Measurements from ENCODE around the gene SH3RF1. TPM values are rescaled to one million over a fixed set of nuclear protein-coding genes. Genes with fewer than 3 reads are reported as not detected.

The SH3RF1 gene
- total RNA-seq, 1 experiment from 2014 or later: 15.3 TPM

DNA sequence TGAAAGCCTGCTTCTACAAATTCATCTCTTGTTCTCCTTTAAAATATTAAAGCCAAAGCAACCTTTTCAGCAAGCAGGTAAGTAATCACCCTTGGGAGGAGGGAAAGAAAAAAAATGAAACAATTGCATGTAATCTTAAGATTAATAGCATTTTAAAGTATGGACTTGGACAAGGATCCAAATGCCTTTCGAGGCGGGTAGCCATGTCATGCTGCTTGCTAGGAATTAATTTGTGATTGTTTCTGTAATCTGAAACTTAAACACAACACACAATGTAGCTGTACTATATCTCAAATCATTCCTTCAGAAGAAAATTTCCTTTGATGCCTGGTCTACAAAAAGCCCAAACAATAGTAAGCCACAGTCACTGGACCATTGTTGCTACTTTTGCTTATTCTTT, 148.3 kb downstream of the SH3RF1 start:
- no peak for DNase-seq
- H3K9me3 Mint-ChIP-seq: no peaks in the 10 kb centered on the region
- no peak overlapping the region for H3K27ac ChIP-seq (ENCODE audit: insufficient read length, low read depth, low read length)
- H3K36me3 Mint-ChIP-seq (ENCODE audit: insufficient read depth in 1 of 3, low read depth in 3 of 3): peaks cover 3 to 22% (median 6%) of the 10 kb centered on the region in 3 experiments; a peak in 5 of 7 replicates
- no peaks in the 10 kb centered on the region for H3K4me1 ChIP-seq (ENCODE audit: insufficient read depth, low read length)
- H3K18ac ChIP-seq (ENCODE audit: insufficient read length, low read depth, low read length): no peak overlapping the region
- no peak overlapping the region for H2BK20ac ChIP-seq (ENCODE audit: low read depth, low read length, poor library complexity, severe bottlenecking)
- H3K23ac ChIP-seq (ENCODE audit: insufficient read length, low read depth, low read length): no peak overlapping the region
- H3K4me3 Mint-ChIP-seq: no peak overlapping the region
- no CpG with 5 or more reads among the region's 2 CpGs for WGBS (ENCODE audit: extremely low coverage, insufficient read length, low lambda C conversion rate)
- peaks cover 7 to 9% of the 10 kb centered on the region in 2 experiments; a peak in 3 of 4 replicates for H3K4me1 Mint-ChIP-seq
- no peaks in the 10 kb centered on the region for H3K79me1 ChIP-seq (ENCODE audit: insufficient read depth, low read depth, low read length, poor library complexity, severe bottlenecking)
- no peak overlapping the region for H2BK12ac ChIP-seq (ENCODE audit: insufficient read length, low read depth, low read length)
- no peak overlapping the region for H3K4ac ChIP-seq (ENCODE audit: low read depth, low read length)
- no peaks in the 10 kb centered on the region for H3K9me3 ChIP-seq (ENCODE audit: control insufficient read depth, low read depth, low read length)
- H3K27me3 Mint-ChIP-seq (ENCODE audit: low read depth): no peaks in the 10 kb centered on the region
- no peak overlapping the region for H3K4me2 ChIP-seq (ENCODE audit: insufficient read depth, insufficient read length, low read length)
- no peak overlapping the region for H3K27ac Mint-ChIP-seq
- H2AK5ac ChIP-seq (ENCODE audit: insufficient read length, low read length): no peak overlapping the region
- no peak overlapping the region for H3K56ac ChIP-seq (ENCODE audit: insufficient read length, low read depth, low read length)
- H4K91ac ChIP-seq (ENCODE audit: insufficient read length, low read depth, low read length): no peak overlapping the region
- no peak overlapping the region for H3K9ac ChIP-seq (ENCODE audit: extremely low read depth, insufficient read length, low read length)
- H4K20me1 ChIP-seq (ENCODE audit: control insufficient read depth, insufficient read depth, insufficient read length): no peaks in the 10 kb centered on the region
- H4K5ac ChIP-seq (ENCODE audit: insufficient read length, low read depth, low read length): no peak overlapping the region
- H3T11ph ChIP-seq (ENCODE audit: low read length): no peak overlapping the region
- no peaks in the 10 kb centered on the region for H3K27me3 ChIP-seq (ENCODE audit: insufficient read depth, low read length)
- no peak overlapping the region for H2BK15ac ChIP-seq (ENCODE audit: low read depth, low read length)
- H2BK120ac ChIP-seq (ENCODE audit: low read depth, low read length, poor library complexity, severe bottlenecking): no peak overlapping the region
- no peak overlapping the region for H3K14ac ChIP-seq (ENCODE audit: insufficient read depth, low read length)
- H2BK5ac ChIP-seq (ENCODE audit: insufficient read length, low read length): no peak overlapping the region
- no peaks in the 10 kb centered on the region for H3K23me2 ChIP-seq (ENCODE audit: insufficient read length, low read depth, low read length, poor library complexity, severe bottlenecking)
- H4K8ac ChIP-seq (replicated peaks; ENCODE audit: insufficient read length, low read depth, low read length): no peak overlapping the region
- TF ChIP-seq, protein P1, sequence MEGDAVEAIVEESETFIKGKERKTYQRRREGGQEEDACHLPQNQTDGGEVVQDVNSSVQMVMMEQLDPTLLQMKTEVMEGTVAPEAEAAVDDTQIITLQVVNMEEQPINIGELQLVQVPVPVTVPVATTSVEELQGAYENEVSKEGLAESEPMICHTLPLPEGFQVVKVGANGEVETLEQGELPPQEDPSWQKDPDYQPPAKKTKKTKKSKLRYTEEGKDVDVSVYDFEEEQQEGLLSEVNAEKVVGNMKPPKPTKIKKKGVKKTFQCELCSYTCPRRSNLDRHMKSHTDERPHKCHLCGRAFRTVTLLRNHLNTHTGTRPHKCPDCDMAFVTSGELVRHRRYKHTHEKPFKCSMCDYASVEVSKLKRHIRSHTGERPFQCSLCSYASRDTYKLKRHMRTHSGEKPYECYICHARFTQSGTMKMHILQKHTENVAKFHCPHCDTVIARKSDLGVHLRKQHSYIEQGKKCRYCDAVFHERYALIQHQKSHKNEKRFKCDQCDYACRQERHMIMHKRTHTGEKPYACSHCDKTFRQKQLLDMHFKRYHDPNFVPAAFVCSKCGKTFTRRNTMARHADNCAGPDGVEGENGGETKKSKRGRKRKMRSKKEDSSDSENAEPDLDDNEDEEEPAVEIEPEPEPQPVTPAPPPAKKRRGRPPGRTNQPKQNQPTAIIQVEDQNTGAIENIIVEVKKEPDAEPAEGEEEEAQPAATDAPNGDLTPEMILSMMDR (conservative IDR thresholded peaks at IDR 0.05): no peak
- H3K79me2 ChIP-seq (ENCODE audit: insufficient read depth, low read length): no peaks in the 10 kb centered on the region
- H2AFZ ChIP-seq (ENCODE audit: low read length): no peak overlapping the region

All from H9 (cell line).